IMR-90 (cell line): Measurements from ENCODE around the gene UTP18. TPM values are rescaled to one million over a fixed set of nuclear protein-coding genes. Genes with fewer than 3 reads are reported as not detected.
"Not testable (repeated sequence)": the region's sequence is repeated elsewhere in the genome, so short reads cannot be mapped to it uniquely, and the experiment has no call there.

ENCODE experiments used
- ATAC-seq: fragments of 200-7000 bp; cut with Tn5 transposase; 2 replicates; pipeline ENCODE4 v1.9.1; 2020; ENCODE audit warnings: low read depth, mild to moderate bottlenecking, moderate library complexity
- BruUV-seq: library from RNA; stranded (reverse); fragments of 400-500 nt; replicated peaks from 2 replicates; lab custom pipeline; 2021; lab: Mats Ljungman, UMichigan
- CTCF ChIA-PET: fragments of 300-600 bp; formaldehyde crosslinking; extraction: SDS; loops from one replicate; lab custom pipeline; 2021; ENCODE audit warnings: antibody characterized with exemption; lab: Yijun Ruan, JAX
- POLR2A ChIA-PET: fragments of 300-600 bp; sonication (Branson Sonifier 250); formaldehyde crosslinking; loops from one replicate; lab custom pipeline; 2022; ENCODE audit warnings: antibody characterized with exemption; ENCODE audit not compliant: unreplicated experiment; lab: Charles Lee
- DNase-seq: peaks from one replicate; pipeline ENCODE4 v3.0.0; 2013
- H2AFZ ChIP-seq: replicated peaks from 2 replicates; pipeline ENCODE3; 2013; ENCODE audit warnings: low read length, mild to moderate bottlenecking; ENCODE audit not compliant: poor library complexity
- H2AK5ac ChIP-seq: 2 replicates; pipeline ENCODE4 v1.6.1; 2013; ENCODE audit warnings: low read depth, low read length, inconsistent platforms
- H2AK9ac ChIP-seq: replicated peaks from 2 replicates; pipeline ENCODE3; 2013; ENCODE audit warnings: mild to moderate bottlenecking, low read depth, low read length, moderate library complexity; ENCODE audit not compliant: poor library complexity
- H2BK120ac ChIP-seq: 2 replicates; pipeline ENCODE4 v1.6.1; 2013; ENCODE audit warnings: low read depth, low read length, inconsistent platforms
- H2BK15ac ChIP-seq: 3 replicates; pipeline ENCODE4 v1.6.1; 2013; ENCODE audit warnings: low read depth, low read length, inconsistent platforms
- H2BK20ac ChIP-seq: 2 replicates; pipeline ENCODE4 v1.6.1; 2013; ENCODE audit warnings: low read depth, mild to moderate bottlenecking, inconsistent platforms, low read length, moderate library complexity
- H2BK5ac ChIP-seq: 2 replicates; pipeline ENCODE4 v1.6.1; 2013; ENCODE audit warnings: mild to moderate bottlenecking, low read depth, low read length, inconsistent platforms; ENCODE audit not compliant: poor library complexity, severe bottlenecking
- H3K14ac ChIP-seq: replicated peaks from 2 replicates; pipeline ENCODE4 v1.6.1; 2013; ENCODE audit warnings: low read depth, low read length, inconsistent platforms
- H3K18ac ChIP-seq: 2 replicates; pipeline ENCODE4 v1.6.1; 2013; ENCODE audit warnings: low read depth, low read length, control low read depth
- H3K23ac ChIP-seq: 2 replicates; pipeline ENCODE4 v1.6.1; 2013; ENCODE audit warnings: low read depth, low read length, inconsistent platforms
- H3K27ac ChIP-seq: 2 replicates; pipeline ENCODE4 v1.5.1; 2013; ENCODE audit warnings: mild to moderate bottlenecking, control low read depth, low read length; ENCODE audit not compliant: insufficient read depth
- H3K27me3 ChIP-seq: 2 replicates; pipeline ENCODE4 v1.6.1; 2013; ENCODE audit warnings: low read length; ENCODE audit not compliant: control insufficient read depth, insufficient read depth
- H3K36me3 ChIP-seq: 2 replicates; pipeline ENCODE4 v1.6.1; 2013; ENCODE audit warnings: low read length, mixed read lengths; ENCODE audit not compliant: control insufficient read depth, insufficient read depth
- H3K4ac ChIP-seq: 2 replicates; pipeline ENCODE4 v1.6.1; 2013; ENCODE audit warnings: low read depth, low read length, inconsistent platforms
- H3K4me1 ChIP-seq: 2 replicates; pipeline ENCODE4 v1.6.1; 2013; ENCODE audit warnings: low read length, mixed read lengths; ENCODE audit not compliant: control insufficient read depth, insufficient read depth
- H3K4me2 ChIP-seq: 2 replicates; pipeline ENCODE4 v1.6.1; 2013; ENCODE audit warnings: low read depth, mild to moderate bottlenecking, control low read depth, low read length, moderate library complexity
- H3K4me3 ChIP-seq: 2 replicates; pipeline ENCODE4 v1.5.1; 2013; ENCODE audit warnings: low read depth, mild to moderate bottlenecking, control low read depth, low read length, moderate library complexity; ENCODE audit not compliant: insufficient read depth
- H3K56ac ChIP-seq: 2 replicates; pipeline ENCODE4 v1.6.1; 2013; ENCODE audit warnings: low read length, inconsistent platforms; ENCODE audit not compliant: insufficient read depth; ENCODE audit errors: extremely low read depth
- H3K79me1 ChIP-seq, 2 experiments: 2 replicates each; pipeline ENCODE4 v1.6.1; 2013; ENCODE audit warnings: low read length in 2 of 2, inconsistent platforms in 1 of 2, low read depth in 1 of 2
- H3K9ac ChIP-seq: 2 replicates; pipeline ENCODE4 v1.6.1; 2013; ENCODE audit warnings: low read depth, low read length, control low read depth
- H3K9me1 ChIP-seq: 2 replicates; pipeline ENCODE4 v1.6.1; 2013; ENCODE audit warnings: low read length, inconsistent platforms; ENCODE audit not compliant: insufficient read depth
- H3K9me3 ChIP-seq: 2 replicates; pipeline ENCODE4 v1.6.1; 2013; ENCODE audit warnings: low read length; ENCODE audit not compliant: control insufficient read depth, insufficient read depth
- H4K20me1 ChIP-seq: 2 replicates; pipeline ENCODE4 v1.6.1; 2013; ENCODE audit warnings: low read length, inconsistent platforms; ENCODE audit not compliant: insufficient read depth
- H4K5ac ChIP-seq: 2 replicates; pipeline ENCODE4 v1.6.1; 2013; ENCODE audit warnings: mild to moderate bottlenecking, low read depth, low read length, control low read depth
- H4K8ac ChIP-seq, 2 experiments: 2 replicates each; pipeline ENCODE4 v1.6.1; 2013; ENCODE audit warnings: low read depth in 2 of 2, low read length in 2 of 2, control low read depth in 1 of 2, inconsistent platforms in 1 of 2
- H4K91ac ChIP-seq: 2 replicates; pipeline ENCODE4 v1.6.1; 2013; ENCODE audit warnings: low read depth, low read length, inconsistent platforms; ENCODE audit not compliant: insufficient read depth
- MAFK ChIP-seq: IDR thresholded peaks from 2 replicates; pipeline ENCODE4 v1.6.1; 2012; ENCODE audit warnings: low read depth, low read length, improper control_type of control experiment
- WGBS, 2 experiments: methylation state at CpG; one replicate each; pipeline versions ENCODE4 v1.1.5 to v1.1.7; 2013; ENCODE audit warnings: missing lambda C conversion rate in 2 of 2; ENCODE audit not compliant: insufficient read length in 1 of 2; ENCODE audit errors: extremely low coverage in 2 of 2; 5-methylcytosine and 5-hydroxymethylcytosine counted together
- dilution Hi-C: fragments of 300-500 bp; cut with HindIII; formaldehyde crosslinking; loops from one replicate; pipeline ENCODE4 v1.14.3; 2018; ENCODE audit warnings: low sequenced_read_pairs; ENCODE audit not compliant: unreplicated experiment
- in situ Hi-C: fragments of 300-500 bp; cut with MboI; formaldehyde crosslinking; loops from 3 replicates; pipeline ENCODE4 v1.14.3; 2019; ENCODE audit warnings: low sequenced_read_pairs, inconsistent platforms, mixed read lengths
- intact Hi-C: fragments of 100-400 bp; cut with micrococcal nuclease; formaldehyde crosslinking; loops from 2 replicates; pipeline ENCODE4 v1.10.0; 2022
- polyA plus RNA-seq, 3 experiments: library from polyadenylated mRNA; depleted of rRNA; stranded (reverse); fragments of >200 nt; gene quantifications; 2 replicates each; pipeline ENCODE4 v1.2.3, GENCODE V29; 2012; ENCODE audit warnings: low replicate concordance in 1 of 3
- total RNA-seq: library from RNA; depleted of rRNA; stranded (reverse); fragments of >200 nt; gene quantifications from 2 replicates; pipeline ENCODE4 v1.2.3, GENCODE V29; 2012

UTP18 gene
- total and polyA plus RNA-seq, 2 of the 4 experiments (the other 2 are of a cell fraction), result 17.7 to 22.4 TPM

DNA sequence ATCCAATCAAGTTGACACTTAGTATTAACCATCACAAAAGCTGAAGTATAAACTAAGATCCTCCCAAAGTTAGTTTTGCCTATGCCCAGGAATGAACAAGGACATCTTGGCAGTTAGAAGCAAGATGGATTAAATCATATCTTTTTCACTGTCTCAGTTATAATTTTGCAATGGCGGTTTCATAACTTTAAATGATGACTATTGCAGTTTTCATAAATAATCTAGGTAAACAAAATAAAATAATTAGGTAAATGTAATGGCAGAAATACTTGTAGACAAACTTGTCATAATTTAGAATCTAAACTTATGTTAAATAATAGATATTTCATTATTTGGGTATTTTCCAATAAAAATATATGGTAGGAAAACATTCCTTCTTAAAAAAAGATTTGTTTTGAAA, 51.7 kb downstream of the UTP18 start:
- H3K4me3 ChIP-seq, H2AK9ac ChIP-seq, H2BK15ac ChIP-seq, intact Hi-C loops, H3K27ac ChIP-seq, H4K8ac ChIP-seq, H4K20me1 ChIP-seq, H2BK5ac ChIP-seq, H3K18ac ChIP-seq, H2AK5ac ChIP-seq, H3K9ac ChIP-seq, H2BK120ac ChIP-seq, H3K4ac ChIP-seq, H2BK20ac ChIP-seq, H3K23ac ChIP-seq, H4K91ac ChIP-seq, H3K9me1 ChIP-seq, in situ Hi-C loops, ATAC-seq, dilution Hi-C loops, H3K9me3 ChIP-seq, H3K56ac ChIP-seq, H3K36me3 ChIP-seq, H3K27me3 ChIP-seq, H4K5ac ChIP-seq, H2AFZ ChIP-seq, BruUV-seq, DNase-seq, H3K79me1 ChIP-seq, H3K4me2 ChIP-seq, POLR2A ChIA-PET, H3K4me1 ChIP-seq, H3K14ac ChIP-seq: not testable (repeated sequence)
- TF ChIP-seq MAFK, result peak; percentile 64
- CTCF ChIA-PET, result interaction anchor here (1.3 kb wide), 1 partner anchor 13 kb away, joined by 4 read pairs; no protein-coding TSS in a partner anchor
- WGBS, 2 experiments, result no CpG with 5 or more reads among the region's 1 CpG
